Osteocyte (in vitro differentiated cells): Measurements from ENCODE around the gene HMX1. TPM values are rescaled to one million over a fixed set of nuclear protein-coding genes. Genes with fewer than 3 reads are reported as not detected.

ENCODE experiments used
- DNase-seq: peaks from one replicate; pipeline ENCODE4 v3.0.0; 2021; ENCODE audit warnings: mixed read lengths; ENCODE audit not compliant: unreplicated experiment; ENCODE audit errors: extremely low spot score
- H3K27ac Mint-ChIP-seq: one replicate; pipeline ENCODE4 v1.8.0; 2021; ENCODE audit warnings: mild to moderate bottlenecking, mixed read lengths; ENCODE audit not compliant: unreplicated experiment
- H3K27me3 Mint-ChIP-seq: one replicate; pipeline ENCODE4 v1.8.0; 2021; ENCODE audit warnings: mixed read lengths; ENCODE audit not compliant: unreplicated experiment
- H3K36me3 Mint-ChIP-seq: one replicate; pipeline ENCODE4 v1.8.0; 2021; ENCODE audit warnings: mixed read lengths; ENCODE audit not compliant: unreplicated experiment
- H3K4me1 Mint-ChIP-seq: one replicate; pipeline ENCODE4 v1.8.0; 2021; ENCODE audit warnings: mixed read lengths; ENCODE audit not compliant: unreplicated experiment
- H3K4me3 Mint-ChIP-seq: one replicate; pipeline ENCODE4 v1.8.0; 2021; ENCODE audit warnings: mild to moderate bottlenecking, moderate library complexity, mixed read lengths; ENCODE audit not compliant: unreplicated experiment
- H3K9me3 Mint-ChIP-seq: one replicate; pipeline ENCODE4 v1.8.0; 2021; ENCODE audit warnings: mixed read lengths; ENCODE audit not compliant: unreplicated experiment
- CTCF ChIP-seq: fragments of 200-600 bp; sonication (generic); IDR thresholded peaks from 2 replicates; pipeline ENCODE4 v1.5.0; 2021; ENCODE audit warnings: antibody characterized with exemption, mild to moderate bottlenecking, moderate library complexity
- total RNA-seq: library from RNA; stranded (reverse); gene quantifications from 2 replicates; pipeline ENCODE4 v1.2.1, GENCODE V29; 2021

Gene HMX1
- total RNA-seq, 1 donor from 2014 or later, result 3.5 TPM

DNA sequence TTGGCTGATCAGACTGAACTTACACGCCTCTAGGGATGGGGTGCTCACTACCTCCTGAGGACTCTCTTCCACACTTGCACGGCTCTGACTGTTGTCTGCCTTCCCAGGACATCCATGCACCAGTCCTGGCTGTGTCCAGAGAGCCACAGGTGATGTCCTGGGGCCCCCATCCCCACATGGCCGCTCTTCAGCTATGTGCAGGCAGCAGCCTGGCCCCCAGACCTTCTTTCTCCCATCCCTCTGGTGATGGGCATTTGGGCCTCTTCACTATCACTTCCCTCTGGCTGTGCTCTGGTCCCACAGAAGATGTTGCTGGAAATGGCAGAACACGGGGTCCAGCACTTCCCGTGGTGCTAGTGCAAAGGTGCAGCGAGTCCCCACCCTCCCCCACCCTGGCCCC, 40.9 kb upstream of the HMX1 start:
- H3K27ac Mint-ChIP-seq, result no peak overlapping the region
- H3K36me3 Mint-ChIP-seq, result no peaks in the 10 kb centered on the region
- H3K27me3 Mint-ChIP-seq, result no peaks in the 10 kb centered on the region
- no peak overlapping the region for H3K4me3 Mint-ChIP-seq
- TF ChIP-seq CTCF, result no peak
- peak; percentile 78 for DNase-seq
- peaks cover 2% of the 10 kb centered on the region for H3K4me1 Mint-ChIP-seq
- no peaks in the 10 kb centered on the region for H3K9me3 Mint-ChIP-seq

DNA sequence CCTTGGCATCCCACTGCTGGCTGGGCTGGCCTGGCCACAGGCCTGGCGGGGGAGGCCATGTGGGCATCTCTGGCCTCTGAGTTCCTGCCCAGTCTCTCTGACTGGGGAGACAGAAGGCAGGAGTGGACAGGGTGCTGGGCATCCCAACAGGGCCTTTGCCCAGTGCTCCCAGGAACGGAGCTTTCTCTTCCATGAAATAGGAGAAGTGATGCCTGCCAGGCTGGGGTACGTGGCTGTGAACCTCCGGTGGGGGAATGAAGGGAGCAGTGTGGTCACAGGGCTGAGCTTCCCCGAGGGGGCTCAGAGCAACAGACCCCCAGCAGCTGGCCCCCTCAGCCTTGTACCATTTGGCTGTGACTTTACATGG, 40.4 kb upstream of the HMX1 start:
- H3K4me3 Mint-ChIP-seq, result no peak overlapping the region
- no peaks in the 10 kb centered on the region for H3K27me3 Mint-ChIP-seq
- TF ChIP-seq CTCF, result no peak
- H3K4me1 Mint-ChIP-seq, result peaks cover 2% of the 10 kb centered on the region
- no peak overlapping the region for H3K27ac Mint-ChIP-seq
- H3K36me3 Mint-ChIP-seq, result no peaks in the 10 kb centered on the region
- no peaks in the 10 kb centered on the region for H3K9me3 Mint-ChIP-seq
- DNase-seq, result peak; percentile 80

- no peaks in the 10 kb centered on the region for H3K27me3 Mint-ChIP-seq
- no peak overlapping the region for H3K4me3 Mint-ChIP-seq
- no peaks in the 10 kb centered on the region for H3K9me3 Mint-ChIP-seq
- TF ChIP-seq CTCF, result no peak
- H3K36me3 Mint-ChIP-seq, result no peaks in the 10 kb centered on the region
- no peak overlapping the region for H3K27ac Mint-ChIP-seq
- peak; percentile 82 for DNase-seq
- peaks cover 2% of the 10 kb centered on the region for H3K4me1 Mint-ChIP-seq
Measured at GRCh38 chr4:8911316-8912088, 39.9 kb upstream of the HMX1 start.

- Mint-ChIP-seq H3K4me1 (peaks cover 2% of the 10 kb centered on the region), H3K27ac (no peak overlapping the region), H3K4me3 (no peak overlapping the region), H3K27me3 (no peaks in the 10 kb centered on the region), H3K36me3 (no peaks in the 10 kb centered on the region), H3K9me3 (no peaks in the 10 kb centered on the region)
- TF ChIP-seq CTCF, result no peak
- peak; percentile 81 for DNase-seq
Measured at GRCh38 chr4:8910822-8911315, 39.2 kb upstream of the HMX1 start.

DNA sequence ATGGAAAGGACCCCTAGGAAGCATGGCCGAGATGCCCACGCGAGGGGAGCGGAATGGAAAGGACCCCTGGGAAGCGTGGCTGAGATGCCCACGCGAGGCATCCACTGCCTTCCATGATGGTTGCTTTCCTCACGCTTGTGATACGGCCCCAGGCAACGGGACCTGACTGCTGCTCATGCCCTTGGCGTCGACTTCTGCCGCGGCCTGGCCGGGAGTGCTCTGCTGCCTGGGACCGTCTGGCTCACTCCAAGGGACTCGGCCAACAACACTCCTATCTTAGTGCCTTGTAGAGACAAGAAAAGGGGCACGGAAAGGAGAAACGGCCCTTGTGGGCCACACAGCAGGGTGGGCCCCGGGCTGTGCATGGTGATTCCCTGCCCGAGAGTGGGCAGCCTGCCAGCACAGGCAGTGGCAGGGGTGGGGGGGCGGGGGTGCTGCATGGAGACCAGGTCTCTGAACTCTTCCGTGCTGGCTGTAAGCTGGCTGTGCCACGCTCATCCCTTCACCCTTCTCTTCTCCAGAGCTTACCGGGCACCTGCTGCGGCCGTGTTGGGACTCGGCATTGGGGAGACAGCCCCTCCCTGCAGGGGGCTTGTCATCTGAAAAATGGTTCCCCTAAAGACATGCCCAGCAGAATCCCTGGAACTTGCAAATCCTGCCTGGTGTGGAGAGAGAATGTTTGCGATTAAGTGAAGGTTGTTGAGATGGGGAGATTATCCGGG, 38.6 kb upstream of the HMX1 start:
- peak; percentile 82 for DNase-seq
- no peak overlapping the region for H3K27ac Mint-ChIP-seq
- H3K9me3 Mint-ChIP-seq, result no peaks in the 10 kb centered on the region
- no peak for TF ChIP-seq CTCF
- H3K27me3 Mint-ChIP-seq, result no peaks in the 10 kb centered on the region
- H3K36me3 Mint-ChIP-seq, result no peaks in the 10 kb centered on the region
- H3K4me3 Mint-ChIP-seq, result no peak overlapping the region
- H3K4me1 Mint-ChIP-seq, result peaks cover 2% of the 10 kb centered on the region
